ENCODE data around the gene AP3D1.
"Not testable (repeated sequence)": the region's sequence is repeated elsewhere in the genome, so short reads cannot be mapped to it uniquely, and the experiment has no call there.

The AP3D1 gene

GRCh38 chr19:2097886-2098327, 53.5 kb downstream of the AP3D1 start:
- no peak for DNase-seq (ENCODE audit: low read depth, low spot score)
- no peak overlapping the region for H3K4me3 ChIP-seq (ENCODE audit: low read length)

- H3K4me3 ChIP-seq (ENCODE audit: low read length) = peak overlapping the region; percentile 55
- DNase-seq (ENCODE audit: low read depth, low spot score) = no peak
These were observed 54.0 kb downstream of the AP3D1 start for GRCh38 chr19:2097203-2097885.

GRCh38 chr19:2096480-2097202, 54.7 kb downstream of the AP3D1 start, which contains the start of gene IZUMO4:
TSS of gene IZUMO4 (plus strand) at chr19:2096915. CDS start at chr19:2096946, 31 bp downstream.
- peak within 1 kb of the TSS; percentile 76 for H3K4me3 ChIP-seq (ENCODE audit: low read length)
- DNase-seq (ENCODE audit: low read depth, low spot score) = peak; percentile 88

- peak; percentile 85 for DNase-seq (ENCODE audit: low read depth, low spot score)
- peak within 1 kb of the TSS; percentile 76 for H3K4me3 ChIP-seq (ENCODE audit: low read length)
These were observed 55.3 kb downstream of the AP3D1 start, which contains the start of gene MOB3A for GRCh38 chr19:2096034-2096479. TSS of gene MOB3A (minus strand) at chr19:2096326. CDS start at chr19:2078560, 17,766 bp downstream.

GRCh38 chr19:2091926-2092525, 59.3 kb downstream of the AP3D1 start:
- not testable (repeated sequence) for H3K4me3 ChIP-seq (ENCODE audit: low read length); DNase-seq (ENCODE audit: low read depth, low spot score)

GRCh38 chr19:2089727-2090053, 61.7 kb downstream of the AP3D1 start:
- H3K4me3 ChIP-seq (ENCODE audit: low read length) = peak overlapping the region; percentile 33; the same call in 1 of the 2 replicates
- no peak for DNase-seq (ENCODE audit: low read depth, low spot score)

- no peak overlapping the region for H3K4me3 ChIP-seq (ENCODE audit: low read length)
- DNase-seq (ENCODE audit: low read depth, low spot score) = no peak
These were observed 62.2 kb downstream of the AP3D1 start for GRCh38 chr19:2089001-2089711.

- H3K4me3 ChIP-seq (ENCODE audit: low read length) = no peak overlapping the region
- DNase-seq (ENCODE audit: low read depth, low spot score) = peak; percentile 41
These were observed 63.7 kb downstream of the AP3D1 start for GRCh38 chr19:2087621-2088100.

- H3K4me3 ChIP-seq (ENCODE audit: low read length) = not testable (repeated sequence)
These were observed 64.4 kb downstream of the AP3D1 start for GRCh38 chr19:2086695-2087620.

GRCh38 chr19:2084993-2085720, 66.2 kb downstream of the AP3D1 start:
- H3K4me3 ChIP-seq (ENCODE audit: low read length) = peak overlapping the region; percentile 72
- DNase-seq (ENCODE audit: low read depth, low spot score) = peak; percentile 99

More at GRCh38 chr19:2086695-2087620, 64.4 kb downstream of the AP3D1 start:
- DNase-seq (ENCODE audit: low read depth, low spot score) = peak; percentile 62

GRCh38 chr19:2083174-2083854, 68.1 kb downstream of the AP3D1 start:
- peak overlapping the region; percentile 72 for H3K4me3 ChIP-seq (ENCODE audit: low read length)
- peak; percentile 92 for DNase-seq (ENCODE audit: low read depth, low spot score)

GRCh38 chr19:2081873-2082810, 69.2 kb downstream of the AP3D1 start:
- DNase-seq (ENCODE audit: low read depth, low spot score) = peak; percentile 39
- peak overlapping the region; percentile 72 for H3K4me3 ChIP-seq (ENCODE audit: low read length)

- no peak for DNase-seq (ENCODE audit: low read depth, low spot score)
- no peak overlapping the region for H3K4me3 ChIP-seq (ENCODE audit: low read length)
These were observed 70.9 kb downstream of the AP3D1 start for GRCh38 chr19:2080336-2080988.

- no peak for DNase-seq (ENCODE audit: low read depth, low spot score)
- H3K4me3 ChIP-seq (ENCODE audit: low read length) = no peak overlapping the region
These were observed 71.5 kb downstream of the AP3D1 start for GRCh38 chr19:2079865-2080301.

- no peak for DNase-seq (ENCODE audit: low read depth, low spot score)
- H3K4me3 ChIP-seq (ENCODE audit: low read length) = no peak overlapping the region
These were observed 72.1 kb downstream of the AP3D1 start for GRCh38 chr19:2079076-2079864.

Data from Jurkat, Clone E6-1 (cell line).